GM21423 (cell line): ENCODE results near the gene MMADHC.

ENCODE experiments used
- ATAC-seq: cut with Tn5 transposase; IDR thresholded peaks from one replicate; pipeline ENCODE4 v1.9.1; 2021; ENCODE audit warnings: mild to moderate bottlenecking, moderate library complexity; ENCODE audit not compliant: unreplicated experiment

The MMADHC gene

DNA sequence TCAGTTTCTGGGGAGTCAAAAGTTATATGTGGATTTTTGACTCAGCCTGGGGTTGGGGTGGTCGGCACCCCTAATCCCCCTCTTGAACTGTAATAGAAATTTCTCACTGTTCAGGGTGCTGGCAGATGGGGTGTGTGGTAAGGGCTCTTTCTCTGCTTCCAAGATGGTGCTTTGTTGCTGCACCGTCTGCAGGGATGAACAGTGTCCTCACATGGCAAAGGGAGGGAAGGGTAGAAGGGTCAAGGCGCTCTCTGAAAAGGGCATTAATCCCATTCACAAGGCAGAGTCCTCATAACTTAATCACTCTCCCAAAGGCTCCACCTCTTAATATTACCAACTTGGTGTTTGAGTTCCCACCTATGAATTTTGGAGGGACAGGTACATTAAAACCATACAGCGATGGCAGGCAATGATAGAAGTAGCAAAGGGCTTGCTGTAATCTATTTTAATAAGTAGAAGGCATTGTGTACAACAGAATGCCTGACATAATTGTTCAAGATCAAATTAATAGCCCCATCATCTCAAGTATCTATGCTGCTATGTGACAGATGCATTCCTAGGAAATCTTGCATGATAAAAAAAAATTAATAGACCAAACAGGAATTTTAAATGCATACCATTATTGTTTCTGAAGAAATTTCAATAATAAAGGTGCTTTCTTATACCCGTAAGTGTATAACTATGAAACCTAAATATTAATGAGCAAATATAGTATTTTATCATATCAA, 28.1 kb downstream of the MMADHC start:
- ATAC-seq, result no peak

DNA sequence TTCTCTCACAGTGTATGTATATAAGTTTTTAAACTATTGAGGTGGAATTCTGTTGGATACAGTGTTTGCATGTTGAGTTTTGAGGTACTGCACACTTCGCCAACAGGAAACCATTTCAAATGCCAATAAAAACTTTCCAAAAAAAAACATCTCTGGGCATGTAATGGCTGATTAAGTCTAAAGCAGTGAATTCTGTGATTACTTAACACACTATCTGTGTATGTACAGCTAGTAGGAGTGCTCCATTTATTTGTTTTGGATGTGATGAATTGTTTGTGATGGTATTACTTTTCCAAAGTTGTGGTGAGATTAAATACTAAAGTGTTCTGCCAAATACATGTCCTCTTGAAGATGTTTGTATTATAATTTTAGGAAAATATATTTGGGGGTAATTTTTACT, 31.1 kb downstream of the MMADHC start:
- no peak for ATAC-seq

DNA sequence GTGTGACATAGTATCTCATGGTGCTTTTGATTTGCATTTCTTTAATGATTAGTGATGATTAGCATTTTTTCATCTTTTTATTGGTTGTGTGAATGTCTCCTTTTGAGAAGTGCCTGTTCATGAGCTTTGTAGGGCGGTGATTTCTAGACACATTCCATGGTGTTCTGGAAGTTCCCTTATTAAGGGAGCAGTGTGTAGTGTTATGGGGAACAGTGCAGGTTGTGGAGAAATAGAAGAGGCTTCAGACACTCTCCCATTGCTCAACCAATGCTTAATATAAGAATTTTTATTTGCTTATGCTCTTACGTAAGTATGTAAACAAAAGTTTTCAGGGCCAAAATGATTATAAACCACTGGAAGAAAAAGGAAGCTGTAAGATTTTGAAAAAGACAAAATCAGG, 34.7 kb downstream of the MMADHC start:
- ATAC-seq, result no peak

DNA sequence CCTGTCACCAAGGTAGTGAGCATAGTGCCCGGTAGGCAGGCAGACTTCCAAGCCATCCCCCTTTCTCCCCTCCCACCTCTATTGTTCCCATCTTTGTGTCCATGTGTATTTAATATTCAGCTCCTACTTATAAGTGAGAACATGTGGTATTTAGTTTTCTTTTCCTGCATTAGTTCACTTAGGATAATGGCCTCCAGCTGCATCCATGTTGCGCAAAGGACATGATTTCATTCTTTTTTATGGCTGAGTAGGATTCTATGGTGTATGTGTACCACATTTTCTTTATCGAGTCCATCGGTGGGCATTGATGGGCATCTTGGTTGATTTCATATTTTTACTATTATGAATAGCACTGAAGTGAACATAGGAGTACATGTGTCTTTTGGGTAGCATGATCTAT, 35.3 kb downstream of the MMADHC start:
- ATAC-seq, result no peak

DNA sequence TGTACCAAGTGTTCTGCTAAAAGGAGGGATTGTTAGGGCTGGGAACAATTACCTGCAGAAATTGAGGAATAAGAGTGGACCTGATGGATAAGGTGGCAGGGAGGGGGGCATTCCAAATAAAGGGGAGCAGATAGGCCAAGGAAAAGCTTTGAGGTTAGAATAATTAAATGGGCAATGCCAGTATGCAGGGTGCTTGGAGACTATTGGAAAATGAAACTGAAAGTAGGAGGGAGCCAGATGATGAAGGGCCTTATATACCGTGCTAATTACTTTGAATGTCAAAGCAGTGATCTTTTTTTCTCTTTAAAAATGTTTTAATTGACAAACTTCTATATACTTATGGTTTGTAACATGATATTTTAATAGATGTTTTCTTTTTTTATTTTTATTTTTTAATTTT, 42.9 kb downstream of the MMADHC start:
- ATAC-seq, result no peak

DNA sequence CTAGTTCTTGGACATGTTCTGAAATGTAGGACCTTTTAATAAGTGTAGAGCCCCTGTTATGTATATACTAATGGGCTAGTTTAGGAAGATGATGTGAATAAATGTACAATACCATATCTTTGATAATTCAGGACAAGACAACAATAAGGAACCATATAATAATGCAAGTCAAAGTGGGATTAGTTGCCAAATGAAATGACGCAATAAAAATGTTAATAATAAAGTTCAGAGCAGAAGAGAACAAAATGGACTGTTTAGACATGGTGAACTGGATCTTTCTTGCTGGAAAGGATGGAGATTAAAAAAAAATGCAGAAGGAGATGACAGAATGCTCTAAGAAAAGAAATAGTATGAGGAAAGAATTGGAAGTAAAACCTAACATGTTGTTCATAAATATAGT, 43.7 kb downstream of the MMADHC start:
- no peak for ATAC-seq

DNA sequence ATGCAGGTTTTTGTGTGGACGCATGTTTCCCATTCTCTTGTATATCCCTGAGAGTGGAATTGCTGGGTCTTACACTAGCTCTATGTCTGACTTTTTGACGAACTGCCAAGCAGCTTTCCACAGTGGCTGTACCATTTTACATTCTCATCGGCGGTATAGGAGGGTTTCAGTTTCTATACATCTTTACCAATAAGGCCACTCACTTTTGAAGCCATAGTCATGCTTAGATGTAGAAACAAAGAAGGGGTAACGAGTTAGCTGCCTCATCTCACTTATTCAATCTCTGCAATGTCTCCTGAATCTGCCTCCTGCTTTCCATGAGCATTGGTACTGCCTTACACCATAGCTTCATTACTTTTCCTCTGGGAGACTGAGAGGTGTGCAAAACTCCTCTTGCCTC, 47.4 kb downstream of the MMADHC start:
- ATAC-seq, result no peak

DNA sequence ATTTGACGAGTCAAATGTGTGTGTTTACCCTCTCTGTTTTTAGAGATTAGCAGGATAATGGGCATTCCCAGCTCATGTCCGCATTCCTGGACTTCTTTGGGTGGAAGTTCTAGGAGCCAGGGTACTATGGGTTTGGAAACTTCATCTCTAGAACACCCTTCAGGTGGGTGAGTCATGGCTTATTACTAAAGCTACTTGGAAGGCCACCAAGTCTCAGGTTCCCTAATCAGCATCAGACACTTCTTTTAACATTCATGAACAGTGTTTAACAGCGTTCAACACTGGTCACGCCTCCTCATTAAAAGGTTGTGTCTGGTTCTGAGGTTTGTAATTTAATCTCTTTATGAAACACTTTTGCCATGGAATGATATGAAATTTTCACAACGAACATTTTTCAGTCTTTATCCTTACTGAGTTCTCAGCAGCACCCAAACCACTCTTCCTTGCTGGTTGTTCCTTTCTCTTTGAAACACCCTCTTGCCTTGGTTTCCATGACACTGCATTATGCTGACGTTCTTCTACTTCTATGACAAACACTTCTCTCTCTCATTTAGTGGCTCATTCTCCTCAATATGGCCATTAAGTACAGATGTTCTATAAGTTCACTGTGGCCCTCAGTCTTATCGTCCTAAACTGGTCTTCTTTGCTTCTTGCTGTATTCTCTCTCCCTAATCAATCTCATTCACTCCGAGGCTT, 49.3 kb downstream of the MMADHC start:
- no peak for ATAC-seq

DNA sequence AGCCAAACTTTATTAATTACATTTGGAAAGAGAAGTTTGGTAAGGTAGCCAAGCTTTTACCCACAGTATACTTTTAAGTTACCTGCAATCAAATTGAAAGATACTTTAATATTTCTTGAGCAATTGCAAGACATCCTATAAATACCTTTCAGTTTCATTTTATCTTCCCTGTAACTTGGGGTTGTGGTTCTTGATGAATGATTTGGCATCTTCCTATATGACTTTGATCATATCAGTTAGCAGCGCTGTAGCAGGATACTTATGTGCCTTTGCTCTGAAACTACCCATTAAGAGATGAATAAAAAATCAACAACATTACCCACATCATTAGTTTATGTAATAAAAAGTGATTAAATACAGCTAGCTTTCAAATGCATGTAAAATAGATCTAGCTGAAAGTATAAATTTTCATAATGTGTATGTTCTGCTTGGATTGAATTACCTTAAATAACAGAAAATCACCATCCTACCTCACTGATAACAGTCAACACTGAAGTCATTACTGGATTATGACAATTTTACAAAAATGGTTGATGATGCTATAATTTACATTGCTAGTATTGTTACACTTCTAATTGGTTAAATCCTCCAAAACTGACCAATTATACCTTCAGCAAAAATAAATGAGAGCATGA, 50.4 kb downstream of the MMADHC start:
- ATAC-seq, result no peak

DNA sequence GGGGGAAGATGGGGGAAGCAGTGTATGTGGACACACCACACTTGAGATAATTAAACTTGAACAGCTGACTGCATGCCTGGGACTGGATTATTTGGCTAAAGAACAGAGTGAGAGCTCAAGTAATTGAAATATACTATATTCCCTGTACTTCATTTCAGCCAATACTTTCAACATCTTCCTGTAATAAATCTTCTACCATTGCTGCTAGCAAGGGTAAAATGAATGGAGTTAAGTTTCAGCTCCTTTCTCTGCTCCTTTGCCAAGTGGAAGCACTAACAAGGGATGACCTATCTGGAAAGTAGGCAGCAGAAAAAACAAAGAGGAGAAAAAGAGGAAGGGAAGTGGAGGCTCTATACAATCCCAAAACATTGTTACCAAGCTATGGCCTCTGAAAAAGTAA, 50.9 kb downstream of the MMADHC start:
- ATAC-seq, result no peak

DNA sequence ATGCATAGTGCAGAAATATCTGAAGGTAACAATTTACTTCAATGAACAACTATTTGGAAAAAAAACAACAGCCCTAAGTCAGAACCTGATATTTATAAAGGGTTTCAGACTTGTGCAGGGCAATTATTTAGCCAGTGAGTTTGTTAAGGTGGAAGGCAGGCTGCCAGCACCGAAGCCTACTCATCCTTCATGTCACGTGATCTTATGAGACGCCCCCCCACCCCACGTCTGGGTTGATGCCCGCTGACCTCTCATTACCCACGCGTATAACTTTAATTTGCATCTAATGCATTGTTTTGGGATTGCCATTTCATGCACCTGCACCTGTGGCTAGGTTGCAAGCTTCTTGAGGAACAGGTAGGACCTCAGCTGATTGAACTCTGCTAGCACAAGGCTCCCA, 52.9 kb downstream of the MMADHC start:
- ATAC-seq, result no peak

DNA sequence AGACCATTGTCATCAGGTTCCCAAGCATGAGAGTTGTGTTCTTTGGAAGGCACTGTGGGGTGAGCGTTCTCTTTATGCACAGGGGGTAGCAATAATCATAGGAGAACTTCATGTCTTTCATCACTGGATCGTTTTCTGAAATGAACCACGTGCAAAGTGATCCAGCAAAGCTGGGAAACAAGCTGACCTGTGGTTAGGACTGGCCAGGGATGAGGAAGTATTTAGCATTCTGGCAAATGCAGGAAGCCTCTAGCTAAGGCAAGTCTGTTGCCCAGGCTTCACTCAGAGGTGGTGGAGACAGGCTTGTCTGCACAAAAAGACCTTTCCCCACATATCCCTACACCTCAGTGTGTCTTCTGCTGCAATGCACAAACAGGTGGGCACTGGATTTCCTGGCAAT, 58.6 kb downstream of the MMADHC start:
- ATAC-seq, result no peak

DNA sequence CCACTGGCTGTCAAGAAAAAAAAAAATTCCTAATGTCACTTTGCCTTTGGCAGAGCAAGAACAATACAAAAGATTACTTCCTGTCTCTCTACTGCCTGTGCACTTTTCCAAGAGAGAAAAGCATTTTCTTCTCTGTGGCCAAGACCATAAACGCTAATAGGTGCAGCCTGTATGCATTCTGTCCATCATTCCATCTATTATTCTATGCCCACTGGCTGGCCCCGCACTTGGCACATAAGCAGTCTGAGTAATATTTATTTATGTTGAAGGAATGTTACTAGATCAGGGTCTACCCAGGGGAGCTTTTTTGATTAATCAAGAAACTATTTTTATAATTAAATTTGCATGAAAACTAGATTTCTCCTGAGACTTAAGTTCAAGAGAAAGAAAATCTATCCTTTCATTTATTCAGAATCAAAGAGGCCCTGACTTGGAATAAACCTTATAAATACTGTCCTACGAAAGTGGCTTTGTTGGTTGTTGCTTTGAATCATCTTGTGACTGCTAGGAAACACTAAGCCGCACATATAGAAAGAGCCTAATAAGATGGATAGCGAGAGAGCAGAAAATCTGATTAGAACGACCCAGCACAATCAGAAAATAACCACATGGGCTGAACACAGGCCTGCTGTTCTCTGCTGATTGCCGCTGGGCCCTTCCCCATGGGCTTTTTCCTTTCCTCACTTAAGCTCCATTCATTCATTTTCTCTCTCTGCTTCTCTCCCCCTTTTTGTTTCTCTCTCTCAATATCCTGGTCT, 59.4 kb downstream of the MMADHC start:
- ATAC-seq, result no peak

DNA sequence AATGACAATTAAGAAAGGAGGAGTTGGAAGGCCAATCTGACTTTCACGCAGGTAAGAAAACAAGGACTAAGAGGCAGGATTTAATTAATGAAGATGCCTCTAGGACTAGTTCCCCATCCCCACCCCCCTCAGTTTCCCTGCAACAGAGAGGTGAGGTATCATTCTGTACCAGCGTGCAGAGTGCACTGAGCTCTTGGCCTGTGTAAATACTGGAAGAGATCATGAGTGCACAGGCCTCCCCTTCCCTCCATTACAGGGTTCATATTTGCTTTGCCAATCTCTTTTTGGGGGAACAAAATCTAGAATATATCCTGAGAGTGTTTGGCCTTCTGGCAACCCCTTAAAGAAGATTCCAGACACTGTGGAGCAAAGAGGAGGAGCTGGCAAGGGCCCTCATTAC, 60.9 kb downstream of the MMADHC start:
- no peak for ATAC-seq

DNA sequence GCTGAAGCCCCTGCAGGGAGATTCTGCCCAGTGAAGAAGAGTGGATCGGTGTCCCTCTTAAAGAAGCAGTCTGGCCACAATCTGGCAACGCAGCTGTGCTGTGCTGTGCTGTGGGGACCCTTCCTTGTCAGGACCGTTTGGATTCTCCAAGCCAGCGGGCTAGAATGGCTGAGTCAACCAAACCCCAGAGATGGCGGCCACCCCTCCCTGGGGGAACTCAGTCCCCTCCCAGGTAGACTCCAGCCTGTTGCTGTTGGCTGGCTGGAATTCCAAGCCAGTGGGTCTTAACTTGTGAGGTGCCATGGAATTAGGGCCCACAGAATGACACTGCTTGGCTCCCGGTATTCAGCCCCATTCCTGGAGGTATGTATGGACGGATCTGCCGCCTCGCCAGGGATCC, 62.3 kb downstream of the MMADHC start:
- no peak for ATAC-seq
